ENCODE measurements around the gene LTBP2. TPM values are rescaled to one million over a fixed set of nuclear protein-coding genes. Genes with fewer than 3 reads are reported as not detected.

Gene LTBP2
- total RNA-seq, 1 donor from 2014 or later, result 12.0 TPM

DNA sequence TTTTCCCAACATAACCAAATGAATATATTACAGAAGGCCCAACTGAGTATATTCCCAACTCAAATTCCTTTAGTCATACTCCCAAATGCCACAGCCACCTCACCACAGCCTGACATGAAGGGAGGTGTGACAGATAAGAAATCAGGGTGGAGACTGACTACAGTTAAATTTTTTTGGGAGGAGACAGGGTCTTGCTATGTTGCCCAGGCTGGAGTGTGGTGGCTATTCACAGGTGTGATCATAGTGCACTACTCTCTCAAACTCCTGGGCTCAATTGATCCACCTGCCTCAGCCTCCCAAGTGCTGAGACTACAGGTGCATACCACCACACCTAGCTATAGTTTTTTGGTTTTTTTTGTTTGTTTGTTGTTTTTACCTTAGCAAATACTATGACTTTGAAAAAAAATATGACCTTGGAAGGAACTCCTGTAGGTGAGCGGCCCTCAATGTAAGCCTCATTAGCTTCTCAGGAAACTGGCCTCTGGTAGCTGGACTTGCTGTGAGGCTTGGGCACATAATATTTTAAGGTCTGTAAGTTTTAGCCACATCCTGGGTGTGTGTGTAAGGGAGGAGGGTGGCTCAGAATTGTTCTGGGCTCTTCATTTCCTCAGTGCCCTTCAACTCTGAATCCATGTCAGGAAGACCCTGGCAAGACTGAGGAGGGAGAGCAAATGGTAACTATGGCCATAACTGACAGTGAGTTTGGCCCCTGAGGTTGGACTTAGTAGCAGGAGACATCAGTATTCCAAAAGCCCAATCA, 39.1 kb upstream of the LTBP2 start:
- no peak overlapping the region for H3K4me3 ChIP-seq (ENCODE audit: low read length in 3 of 3)
- peaks cover 6 to 15% (median 15%) of the 10 kb centered on the region in 3 donors for H3K4me1 ChIP-seq (ENCODE audit: control insufficient read depth in 3 of 3, insufficient read depth in 3 of 3, low read length in 3 of 3)
- H3K27ac ChIP-seq (ENCODE audit: low read depth, low read length), result no peak overlapping the region
- H3K9me3 ChIP-seq (ENCODE audit: control insufficient read depth in 3 of 3, low read length in 3 of 3), result no peaks in the 10 kb centered on the region
- H3K27me3 ChIP-seq (ENCODE audit: control insufficient read depth in 3 of 3, insufficient read depth in 3 of 3, low read length in 3 of 3), result peaks cover 0 to 4% (median 0%) of the 10 kb centered on the region in 3 donors
- H3K36me3 ChIP-seq (ENCODE audit: control insufficient read depth in 3 of 3, insufficient read depth in 3 of 3, low read length in 3 of 3), result peaks cover 3 to 8% (median 4%) of the 10 kb centered on the region in 3 donors
- H3K9ac ChIP-seq (ENCODE audit: low read depth in 1 of 3, low read length in 3 of 3), result no peak overlapping the region

DNA sequence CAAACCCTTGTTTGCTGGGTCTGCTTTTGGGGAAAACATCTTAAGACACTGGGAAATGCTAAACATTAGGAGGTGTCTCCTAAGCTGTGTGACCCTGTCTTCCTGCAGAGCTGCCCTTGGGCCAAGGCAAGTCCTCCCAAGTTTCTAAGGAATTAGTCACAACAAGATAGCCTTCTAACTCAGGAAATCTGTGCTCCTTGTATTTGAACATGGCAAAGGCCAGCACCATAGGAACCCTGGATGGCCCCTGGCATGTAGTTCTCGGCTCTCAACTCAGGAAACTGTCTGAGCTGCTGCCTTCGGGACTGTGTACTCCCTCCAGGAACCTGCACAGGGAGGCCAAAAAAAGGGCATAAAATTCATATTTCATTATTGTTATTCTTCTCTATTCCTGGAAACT, 37.6 kb upstream of the LTBP2 start:
- peaks cover 0 to 4% (median 0%) of the 10 kb centered on the region in 3 donors for H3K36me3 ChIP-seq (ENCODE audit: control insufficient read depth in 3 of 3, insufficient read depth in 3 of 3, low read length in 3 of 3)
- H3K4me1 ChIP-seq (ENCODE audit: control insufficient read depth in 3 of 3, insufficient read depth in 3 of 3, low read length in 3 of 3), result peaks cover 6 to 15% (median 11%) of the 10 kb centered on the region in 3 donors
- H3K27me3 ChIP-seq (ENCODE audit: control insufficient read depth in 3 of 3, insufficient read depth in 3 of 3, low read length in 3 of 3), result peaks cover 0 to 4% (median 0%) of the 10 kb centered on the region in 3 donors
- no peak overlapping the region for H3K4me3 ChIP-seq (ENCODE audit: low read length in 3 of 3)
- no peak overlapping the region for H3K27ac ChIP-seq (ENCODE audit: low read depth, low read length)
- H3K9me3 ChIP-seq (ENCODE audit: control insufficient read depth in 3 of 3, low read length in 3 of 3), result no peaks in the 10 kb centered on the region
- no peak overlapping the region for H3K9ac ChIP-seq (ENCODE audit: low read depth in 1 of 3, low read length in 3 of 3)

DNA sequence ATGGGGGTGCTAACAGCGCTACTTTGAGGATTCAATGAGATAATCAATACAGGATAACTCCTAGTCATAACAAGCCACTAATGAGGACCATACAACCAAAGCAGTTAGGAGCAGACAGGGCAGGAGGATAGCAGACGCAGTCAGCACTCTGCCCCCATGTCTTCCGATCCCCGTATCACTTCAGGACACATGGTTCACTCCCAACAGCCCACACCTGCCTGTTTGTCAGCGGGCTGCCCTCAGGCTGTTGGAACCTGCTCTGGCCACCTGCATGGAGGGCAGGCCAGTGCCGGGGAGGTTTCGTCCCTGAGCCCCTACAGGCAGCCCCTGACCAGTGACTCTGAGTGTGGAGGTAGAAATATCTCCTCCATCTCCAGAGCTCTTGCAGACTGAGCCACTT, 37.1 kb upstream of the LTBP2 start:
- Histone ChIP-seq H3K9me3 (ENCODE audit: control insufficient read depth in 3 of 3, low read length in 3 of 3) (no peaks in the 10 kb centered on the region), H3K36me3 (ENCODE audit: control insufficient read depth in 3 of 3, insufficient read depth in 3 of 3, low read length in 3 of 3) (peaks cover 0 to 4% (median 0%) of the 10 kb centered on the region in 3 donors), H3K27me3 (ENCODE audit: control insufficient read depth in 3 of 3, insufficient read depth in 3 of 3, low read length in 3 of 3) (peaks cover 0 to 4% (median 0%) of the 10 kb centered on the region in 3 donors), H3K4me3 (ENCODE audit: low read length in 3 of 3) (no peak overlapping the region), H3K9ac (ENCODE audit: low read depth in 1 of 3, low read length in 3 of 3) (no peak overlapping the region), H3K27ac (ENCODE audit: low read depth, low read length) (no peak overlapping the region), H3K4me1 (ENCODE audit: control insufficient read depth in 3 of 3, insufficient read depth in 3 of 3, low read length in 3 of 3) (peaks cover 9 to 20% (median 11%) of the 10 kb centered on the region in 3 donors)

DNA sequence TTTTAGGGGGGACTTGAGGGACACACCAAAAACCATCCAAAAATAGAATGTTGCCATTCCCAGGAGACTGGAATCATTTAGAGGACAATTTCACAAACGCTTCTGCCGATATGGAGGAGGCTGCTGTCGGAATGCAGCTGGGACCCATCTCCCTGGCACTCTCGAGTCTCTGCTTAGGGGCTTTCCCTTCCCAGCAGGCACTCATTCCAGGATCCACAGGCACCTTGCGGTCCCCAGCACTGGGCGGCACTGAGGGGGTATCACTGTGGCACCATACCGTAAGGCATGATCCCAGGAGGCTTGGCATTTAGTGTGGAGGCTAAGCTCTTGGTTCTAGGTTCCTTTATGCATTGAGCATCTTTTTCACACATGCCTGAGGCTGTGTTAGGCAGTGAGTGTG, 36.6 kb upstream of the LTBP2 start:
- no peaks in the 10 kb centered on the region for H3K9me3 ChIP-seq (ENCODE audit: control insufficient read depth in 3 of 3, low read length in 3 of 3)
- H3K9ac ChIP-seq (ENCODE audit: low read depth in 1 of 3, low read length in 3 of 3), result no peak overlapping the region
- peaks cover 0 to 4% (median 0%) of the 10 kb centered on the region in 3 donors for H3K36me3 ChIP-seq (ENCODE audit: control insufficient read depth in 3 of 3, insufficient read depth in 3 of 3, low read length in 3 of 3)
- H3K4me1 ChIP-seq (ENCODE audit: control insufficient read depth in 3 of 3, insufficient read depth in 3 of 3, low read length in 3 of 3), result peaks cover 9 to 20% (median 11%) of the 10 kb centered on the region in 3 donors
- no peak overlapping the region for H3K27ac ChIP-seq (ENCODE audit: low read depth, low read length)
- peaks cover 0 to 4% (median 0%) of the 10 kb centered on the region in 3 donors for H3K27me3 ChIP-seq (ENCODE audit: control insufficient read depth in 3 of 3, insufficient read depth in 3 of 3, low read length in 3 of 3)
- no peak overlapping the region for H3K4me3 ChIP-seq (ENCODE audit: low read length in 3 of 3)

DNA sequence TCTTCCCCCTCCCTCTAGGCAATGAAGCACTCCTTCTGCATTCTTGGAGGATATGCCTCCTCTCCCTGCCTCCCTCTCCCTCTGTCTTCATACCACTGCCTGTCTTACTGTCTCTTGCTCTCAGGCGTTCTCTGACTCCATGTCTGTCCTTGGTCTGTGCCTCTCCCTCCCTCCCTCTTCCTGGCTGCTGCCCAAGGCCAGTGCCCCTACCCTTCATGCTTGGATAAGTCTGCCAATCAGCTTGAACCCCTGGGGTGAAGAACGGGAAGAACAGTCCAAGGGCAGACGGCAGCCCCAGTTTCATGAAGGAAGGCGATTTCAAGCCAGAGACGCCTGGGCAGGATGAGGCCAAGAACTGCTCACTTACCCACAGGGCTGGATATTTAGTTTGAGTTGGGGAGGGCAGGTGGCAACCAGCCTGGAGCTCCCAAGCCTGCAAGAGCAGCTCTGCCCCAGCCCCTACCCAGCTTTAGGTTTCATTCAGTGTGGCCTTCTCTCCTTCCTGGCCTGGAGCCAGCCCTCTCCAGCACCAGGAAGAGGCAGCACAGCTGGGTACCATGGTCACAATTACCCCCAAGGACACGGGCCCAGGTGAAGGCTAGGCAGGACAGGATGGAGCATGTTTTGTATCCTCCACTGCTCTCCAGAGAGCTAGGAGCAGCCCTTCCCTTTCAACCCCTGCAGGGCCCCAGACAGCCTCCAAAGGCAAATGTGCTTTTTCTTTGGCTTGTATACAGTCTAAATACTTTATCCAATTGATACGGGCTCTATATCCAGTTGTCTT, 35.8 kb upstream of the LTBP2 start:
- Histone ChIP-seq H3K4me3 (ENCODE audit: low read length in 3 of 3) (no peak overlapping the region), H3K9ac (ENCODE audit: low read depth in 1 of 3, low read length in 3 of 3) (no peak overlapping the region), H3K27ac (ENCODE audit: low read depth, low read length) (no peak overlapping the region), H3K4me1 (ENCODE audit: control insufficient read depth in 3 of 3, insufficient read depth in 3 of 3, low read length in 3 of 3) (peaks cover 9 to 20% (median 11%) of the 10 kb centered on the region in 3 donors), H3K36me3 (ENCODE audit: control insufficient read depth in 3 of 3, insufficient read depth in 3 of 3, low read length in 3 of 3) (peaks cover 0 to 4% (median 0%) of the 10 kb centered on the region in 3 donors), H3K27me3 (ENCODE audit: control insufficient read depth in 3 of 3, insufficient read depth in 3 of 3, low read length in 3 of 3) (peaks cover 0 to 4% (median 0%) of the 10 kb centered on the region in 3 donors), H3K9me3 (ENCODE audit: control insufficient read depth in 3 of 3, low read length in 3 of 3) (no peaks in the 10 kb centered on the region)

DNA sequence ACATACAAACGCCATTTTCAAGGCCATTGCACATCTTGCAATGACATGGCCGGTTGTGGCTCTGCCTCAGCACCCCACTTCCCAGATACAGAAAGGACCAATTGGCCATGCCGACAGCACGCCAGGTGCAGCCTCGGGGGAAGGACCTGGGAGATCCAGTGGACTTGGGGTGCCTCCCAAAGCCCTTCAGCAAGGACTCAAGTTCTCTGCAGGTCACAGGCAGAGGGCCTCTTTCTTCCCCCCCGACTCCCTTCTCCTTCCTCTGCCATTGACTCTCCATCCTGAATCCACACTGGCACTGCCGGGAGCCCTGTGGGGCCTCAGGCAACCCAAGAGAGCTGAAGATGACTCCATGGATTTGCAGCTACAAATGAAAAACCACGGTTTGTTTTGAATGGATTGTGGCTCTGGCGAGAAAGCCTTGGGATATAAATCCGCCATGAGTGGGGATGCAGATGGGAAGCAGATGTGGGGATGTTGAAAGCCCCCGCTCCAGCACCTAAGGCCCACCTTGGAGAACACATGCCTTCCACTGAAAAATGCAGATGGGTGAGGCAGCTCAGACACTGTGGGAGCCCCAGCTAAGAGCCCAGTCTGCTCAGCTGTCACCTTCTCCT, 35.1 kb upstream of the LTBP2 start:
- H3K4me1 ChIP-seq (ENCODE audit: control insufficient read depth in 3 of 3, insufficient read depth in 3 of 3, low read length in 3 of 3), result peaks cover 11 to 23% (median 15%) of the 10 kb centered on the region in 3 donors

DNA sequence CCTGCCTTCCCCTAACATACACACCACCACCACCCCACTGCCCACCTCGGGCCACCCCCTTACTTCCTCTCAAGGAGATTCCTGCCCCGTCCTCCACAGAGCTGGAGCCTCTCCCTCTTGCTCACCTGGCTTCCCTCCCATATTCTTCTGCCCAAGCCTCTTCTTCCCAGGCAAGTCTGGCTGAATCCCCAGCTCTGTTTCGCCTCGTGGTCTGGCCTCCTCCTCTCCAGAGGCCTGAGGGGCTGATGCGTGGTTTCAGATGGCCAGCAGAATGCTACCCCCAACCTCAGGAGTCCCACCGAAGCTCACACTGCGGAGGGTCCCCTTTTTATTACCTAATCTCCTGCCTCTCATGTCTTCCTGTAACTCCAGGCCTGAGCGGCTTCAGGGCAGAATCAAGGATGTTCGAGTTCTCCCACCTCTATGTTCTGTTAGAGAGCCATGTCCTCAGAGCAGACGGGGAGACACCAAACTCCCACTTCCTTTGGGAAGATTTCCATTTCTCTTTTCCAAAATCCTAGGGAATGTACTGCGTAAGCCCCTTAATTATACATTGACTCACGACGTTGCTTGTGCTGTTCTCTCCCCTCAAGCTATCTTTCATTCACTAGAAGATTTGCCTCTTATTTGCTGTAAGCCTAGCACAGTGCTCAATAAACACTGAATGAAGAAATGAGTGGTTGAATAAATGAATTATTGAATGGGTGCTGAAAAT, 33.9 kb upstream of the LTBP2 start:
- peaks cover 21 to 35% (median 24%) of the 10 kb centered on the region in 3 donors for H3K4me1 ChIP-seq (ENCODE audit: control insufficient read depth in 3 of 3, insufficient read depth in 3 of 3, low read length in 3 of 3)

More for the DNA sequence above, 35.1 kb upstream of the LTBP2 start:
- H3K27me3 ChIP-seq (ENCODE audit: control insufficient read depth in 3 of 3, insufficient read depth in 3 of 3, low read length in 3 of 3), result peaks cover 0 to 4% (median 0%) of the 10 kb centered on the region in 3 donors
- no peak overlapping the region for H3K9ac ChIP-seq (ENCODE audit: low read depth in 1 of 3, low read length in 3 of 3)
- H3K4me3 ChIP-seq (ENCODE audit: low read length in 3 of 3), result no peak overlapping the region
- H3K27ac ChIP-seq (ENCODE audit: low read depth, low read length), result no peak overlapping the region
- no peaks in the 10 kb centered on the region for H3K36me3 ChIP-seq (ENCODE audit: control insufficient read depth in 3 of 3, insufficient read depth in 3 of 3, low read length in 3 of 3)
- H3K9me3 ChIP-seq (ENCODE audit: control insufficient read depth in 3 of 3, low read length in 3 of 3), result no peaks in the 10 kb centered on the region

DNA sequence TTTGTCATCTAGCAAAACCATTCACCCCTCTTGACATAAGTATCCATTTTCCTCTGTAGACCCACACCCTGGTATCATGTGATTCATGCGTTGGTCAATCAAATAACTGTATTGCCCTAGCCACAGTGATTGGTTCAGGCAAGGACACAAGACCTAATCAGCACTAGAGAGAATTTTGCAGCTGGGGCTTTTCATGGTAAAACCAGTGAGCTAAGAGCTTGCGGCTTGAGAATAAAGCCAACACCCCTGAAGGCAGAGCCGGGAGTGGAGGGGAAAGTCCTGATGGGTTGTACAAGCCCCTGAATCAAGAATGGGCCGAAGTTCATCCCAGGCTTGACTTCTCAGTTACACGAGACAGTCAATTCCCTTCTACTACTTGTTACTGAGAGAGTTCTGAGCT, 33.2 kb upstream of the LTBP2 start:
- Histone ChIP-seq H3K36me3 (ENCODE audit: control insufficient read depth in 3 of 3, insufficient read depth in 3 of 3, low read length in 3 of 3) (no peaks in the 10 kb centered on the region), H3K4me1 (ENCODE audit: control insufficient read depth in 3 of 3, insufficient read depth in 3 of 3, low read length in 3 of 3) (peaks cover 24 to 37% (median 27%) of the 10 kb centered on the region in 3 donors), H3K9ac (ENCODE audit: low read depth in 1 of 3, low read length in 3 of 3) (no peak overlapping the region), H3K27ac (ENCODE audit: low read depth, low read length) (peak overlapping the region; percentile 41), H3K4me3 (ENCODE audit: low read length in 3 of 3) (no peak overlapping the region), H3K9me3 (ENCODE audit: control insufficient read depth in 3 of 3, low read length in 3 of 3) (no peaks in the 10 kb centered on the region), H3K27me3 (ENCODE audit: control insufficient read depth in 3 of 3, insufficient read depth in 3 of 3, low read length in 3 of 3) (peaks cover 0 to 4% (median 0%) of the 10 kb centered on the region in 3 donors)

More for the DNA sequence above, 33.9 kb upstream of the LTBP2 start:
- Histone ChIP-seq H3K4me3 (ENCODE audit: low read length in 3 of 3) (no peak overlapping the region), H3K27ac (ENCODE audit: low read depth, low read length) (peak overlapping the region; percentile 41), H3K9me3 (ENCODE audit: control insufficient read depth in 3 of 3, low read length in 3 of 3) (no peaks in the 10 kb centered on the region), H3K27me3 (ENCODE audit: control insufficient read depth in 3 of 3, insufficient read depth in 3 of 3, low read length in 3 of 3) (peaks cover 0 to 4% (median 0%) of the 10 kb centered on the region in 3 donors), H3K9ac (ENCODE audit: low read depth in 1 of 3, low read length in 3 of 3) (no peak overlapping the region), H3K36me3 (ENCODE audit: control insufficient read depth in 3 of 3, insufficient read depth in 3 of 3, low read length in 3 of 3) (no peaks in the 10 kb centered on the region)

DNA sequence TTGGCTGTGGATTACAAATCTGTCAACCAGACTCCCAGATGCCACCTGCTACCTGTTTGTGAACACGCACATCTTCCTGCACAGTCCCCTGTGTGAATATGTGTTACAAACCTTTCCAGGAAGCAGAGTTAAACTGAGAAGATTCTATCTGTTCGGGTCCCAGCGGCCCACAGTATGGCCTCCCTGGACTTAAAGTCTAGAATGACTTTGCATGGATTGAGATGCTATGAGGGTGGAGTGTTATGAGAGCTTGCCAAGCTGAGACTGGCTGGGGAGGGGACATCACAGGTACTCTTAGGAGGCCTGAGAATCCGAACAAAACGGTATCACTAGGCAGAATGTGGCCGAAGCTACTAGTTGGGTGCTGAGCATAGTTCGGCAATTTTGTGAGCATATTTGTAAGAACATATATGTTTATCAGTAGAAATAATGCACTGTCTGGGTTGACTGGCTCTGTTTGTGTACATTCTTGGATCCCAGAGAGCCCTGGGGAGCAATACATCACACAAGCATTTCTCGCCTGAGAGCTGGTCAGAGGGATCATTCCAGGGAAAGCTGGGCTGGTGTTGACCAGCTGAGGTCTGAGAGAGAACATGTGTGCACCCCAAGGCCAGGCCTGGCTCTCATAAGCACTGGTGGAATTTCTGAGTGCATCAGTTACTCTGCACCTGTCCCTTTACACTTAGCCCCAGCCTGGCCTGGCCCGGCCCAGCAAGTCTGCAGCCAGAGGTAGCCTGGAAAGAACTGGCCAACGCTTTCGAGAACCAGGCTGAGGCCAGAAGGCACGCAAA, 29.8 kb upstream of the LTBP2 start:
- Histone ChIP-seq H3K27me3 (ENCODE audit: control insufficient read depth in 3 of 3, insufficient read depth in 3 of 3, low read length in 3 of 3) (no peaks in the 10 kb centered on the region), H3K36me3 (ENCODE audit: control insufficient read depth in 3 of 3, insufficient read depth in 3 of 3, low read length in 3 of 3) (no peaks in the 10 kb centered on the region), H3K9ac (ENCODE audit: low read depth in 1 of 3, low read length in 3 of 3) (peak overlapping the region in 2 of 3 donors; percentile 17 to 20), H3K9me3 (ENCODE audit: control insufficient read depth in 3 of 3, low read length in 3 of 3) (no peaks in the 10 kb centered on the region), H3K27ac (ENCODE audit: low read depth, low read length) (peak overlapping the region; percentile 11), H3K4me1 (ENCODE audit: control insufficient read depth in 3 of 3, insufficient read depth in 3 of 3, low read length in 3 of 3) (peaks cover 19 to 29% (median 22%) of the 10 kb centered on the region in 3 donors), H3K4me3 (ENCODE audit: low read length in 3 of 3) (peak overlapping the region in 1 of 3 donors; percentile 41)
